PC-9 (cell line): ENCODE results near the gene HEBP1.

ENCODE experiments used
- EZH2 ChIP-seq: fragments of 200-600 bp; sonication (generic); IDR thresholded peaks from 2 replicates; pipeline ENCODE4 v1.8.0; 2017; ENCODE audit warnings: antibody characterized with exemption, low read depth
- TF ChIP-seq, protein P1 (sequence below): fragments of 200-600 bp; sonication (generic); conservative IDR thresholded peaks from 2 replicates; pipeline ENCODE4 v1.6.1; 2017; ENCODE audit warnings: mixed run types, antibody characterized with exemption, mild to moderate bottlenecking, moderate library complexity

GRCh38 chr12:12952036-12952435, 48.0 kb downstream of the HEBP1 start, which contains the start of gene GPRC5D:
- no peak for TF ChIP-seq EZH2
- TF ChIP-seq, protein P1, sequence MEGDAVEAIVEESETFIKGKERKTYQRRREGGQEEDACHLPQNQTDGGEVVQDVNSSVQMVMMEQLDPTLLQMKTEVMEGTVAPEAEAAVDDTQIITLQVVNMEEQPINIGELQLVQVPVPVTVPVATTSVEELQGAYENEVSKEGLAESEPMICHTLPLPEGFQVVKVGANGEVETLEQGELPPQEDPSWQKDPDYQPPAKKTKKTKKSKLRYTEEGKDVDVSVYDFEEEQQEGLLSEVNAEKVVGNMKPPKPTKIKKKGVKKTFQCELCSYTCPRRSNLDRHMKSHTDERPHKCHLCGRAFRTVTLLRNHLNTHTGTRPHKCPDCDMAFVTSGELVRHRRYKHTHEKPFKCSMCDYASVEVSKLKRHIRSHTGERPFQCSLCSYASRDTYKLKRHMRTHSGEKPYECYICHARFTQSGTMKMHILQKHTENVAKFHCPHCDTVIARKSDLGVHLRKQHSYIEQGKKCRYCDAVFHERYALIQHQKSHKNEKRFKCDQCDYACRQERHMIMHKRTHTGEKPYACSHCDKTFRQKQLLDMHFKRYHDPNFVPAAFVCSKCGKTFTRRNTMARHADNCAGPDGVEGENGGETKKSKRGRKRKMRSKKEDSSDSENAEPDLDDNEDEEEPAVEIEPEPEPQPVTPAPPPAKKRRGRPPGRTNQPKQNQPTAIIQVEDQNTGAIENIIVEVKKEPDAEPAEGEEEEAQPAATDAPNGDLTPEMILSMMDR = no peak
